Stimulated activated CD8-positive, alpha-beta memory T cell treated with anti-CD3 and anti-CD28 coated beads, Interleukin-15, amount 100 ng/mL, for 48 hours (primary cell): ENCODE results near the gene SYNC.
"Not testable (repeated sequence)": the region's sequence is repeated elsewhere in the genome, so short reads cannot be mapped to it uniquely, and the experiment has no call there.

Experiments used
- DNase-seq, 2 donors: peaks; one replicate each; pipeline ENCODE4 v3.0.0-alpha.2; 2020; ENCODE audit warnings: low read depth in 2 of 2

SYNC gene

GRCh38 chr1:32724678-32725614 is 22.4 kb upstream of the SYNC start:
- no peak for DNase-seq

GRCh38 chr1:32719681-32720275 is 17.2 kb upstream of the SYNC start:
- DNase-seq, result no peak

- DNase-seq, result no peak
These were observed 16.0 kb upstream of the SYNC start for GRCh38 chr1:32718527-32718926.

GRCh38 chr1:32718036-32718435 is 15.5 kb upstream of the SYNC start:
- no peak for DNase-seq

- no peak for DNase-seq
These were observed 14.9 kb upstream of the SYNC start for GRCh38 chr1:32717503-32717902.

- peak; percentile 17 to 56 for DNase-seq
These were observed 14.0 kb upstream of the SYNC start for GRCh38 chr1:32716312-32717148.

GRCh38 chr1:32715901-32716311 is 13.3 kb upstream of the SYNC start:
- DNase-seq, result no peak

GRCh38 chr1:32714277-32714676 is 11.7 kb upstream of the SYNC start:
- no peak for DNase-seq

- no peak for DNase-seq
These were observed 10.5 kb upstream of the SYNC start for GRCh38 chr1:32713081-32713480.

- DNase-seq, result not testable (repeated sequence)
These were observed 8.7 kb upstream of the SYNC start for GRCh38 chr1:32711221-32711620.

GRCh38 chr1:32709476-32709875 is 6.9 kb upstream of the SYNC start:
- DNase-seq, result no peak

GRCh38 chr1:32709075-32709474 is 6.5 kb upstream of the SYNC start:
- no peak for DNase-seq

- no peak for DNase-seq
These were observed 3.9 kb upstream of the SYNC start for GRCh38 chr1:32706491-32706890.

- DNase-seq, result no peak
These were observed 2.9 kb upstream of the SYNC start for GRCh38 chr1:32705516-32705915.

- no peak for DNase-seq
These were observed 1.1 kb upstream of the SYNC start for GRCh38 chr1:32703479-32704291.

GRCh38 chr1:32701951-32702598 is 495 bp downstream of the SYNC start:
- no peak for DNase-seq

- no peak for DNase-seq
These were observed 1.1 kb downstream of the SYNC start for GRCh38 chr1:32701421-32701911.

GRCh38 chr1:32696996-32697395 is 5.6 kb downstream of the SYNC start:
- not testable (repeated sequence) for DNase-seq

- DNase-seq, result no peak
These were observed 6.5 kb downstream of the SYNC start for GRCh38 chr1:32696041-32696440.

- DNase-seq, result no peak
These were observed 7.3 kb downstream of the SYNC start for GRCh38 chr1:32695098-32695904.
